ENCODE data around the gene NUP58.
A peak's percentile ranks its signal among the peaks of the same experiment; 100 is the strongest.

The NUP58 gene, protein sequence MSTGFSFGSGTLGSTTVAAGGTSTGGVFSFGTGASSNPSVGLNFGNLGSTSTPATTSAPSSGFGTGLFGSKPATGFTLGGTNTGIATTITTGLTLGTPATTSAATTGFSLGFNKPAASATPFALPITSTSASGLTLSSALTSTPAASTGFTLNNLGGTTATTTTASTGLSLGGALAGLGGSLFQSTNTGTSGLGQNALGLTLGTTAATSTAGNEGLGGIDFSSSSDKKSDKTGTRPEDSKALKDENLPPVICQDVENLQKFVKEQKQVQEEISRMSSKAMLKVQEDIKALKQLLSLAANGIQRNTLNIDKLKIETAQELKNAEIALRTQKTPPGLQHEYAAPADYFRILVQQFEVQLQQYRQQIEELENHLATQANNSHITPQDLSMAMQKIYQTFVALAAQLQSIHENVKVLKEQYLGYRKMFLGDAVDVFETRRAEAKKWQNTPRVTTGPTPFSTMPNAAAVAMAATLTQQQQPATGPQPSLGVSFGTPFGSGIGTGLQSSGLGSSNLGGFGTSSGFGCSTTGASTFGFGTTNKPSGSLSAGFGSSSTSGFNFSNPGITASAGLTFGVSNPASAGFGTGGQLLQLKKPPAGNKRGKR

DNA sequence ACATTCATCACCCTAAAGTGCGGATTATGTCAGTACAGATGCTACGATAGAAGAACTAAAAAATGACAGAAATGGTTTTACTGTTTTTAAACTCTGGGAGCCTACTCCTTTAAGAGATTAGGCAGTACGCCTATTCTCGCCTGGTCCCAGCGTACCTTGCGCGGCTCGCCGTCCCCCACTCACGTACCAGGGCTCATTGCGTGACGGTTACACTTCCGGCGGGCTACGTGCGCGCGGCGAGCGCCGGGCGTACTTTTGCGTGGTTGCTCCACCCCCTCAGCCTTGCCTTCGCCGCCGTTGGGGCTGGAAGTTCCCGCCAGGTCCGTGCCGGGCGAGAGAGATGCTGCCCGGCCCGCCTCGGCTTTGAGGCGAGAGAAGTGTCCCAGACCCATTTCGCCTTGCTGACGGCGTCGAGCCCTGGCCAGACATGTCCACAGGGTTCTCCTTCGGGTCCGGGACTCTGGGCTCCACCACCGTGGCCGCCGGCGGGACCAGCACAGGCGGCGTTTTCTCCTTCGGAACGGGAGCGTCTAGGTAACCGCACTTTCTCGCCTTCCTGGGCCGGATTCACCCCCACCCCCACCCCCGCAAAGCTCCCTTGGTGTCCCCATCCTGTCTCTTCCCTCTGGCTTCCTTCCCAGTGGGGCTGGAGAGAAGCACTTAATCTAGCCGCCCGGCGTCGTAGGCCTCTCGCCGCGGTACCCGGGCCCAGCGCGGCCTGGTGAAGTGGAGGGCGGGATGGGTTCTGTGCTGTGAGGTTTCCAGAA is at the start of gene NUP58:
Gene NUP58, plus strand, starts transcription at position 279 of the 767 bp plus-strand sequence. Its CDS starts 149 bp downstream, at position 428.
- peak; percentile 90 to 91 for DNase-seq (ENCODE audit: low read depth in 2 of 2)

DNA sequence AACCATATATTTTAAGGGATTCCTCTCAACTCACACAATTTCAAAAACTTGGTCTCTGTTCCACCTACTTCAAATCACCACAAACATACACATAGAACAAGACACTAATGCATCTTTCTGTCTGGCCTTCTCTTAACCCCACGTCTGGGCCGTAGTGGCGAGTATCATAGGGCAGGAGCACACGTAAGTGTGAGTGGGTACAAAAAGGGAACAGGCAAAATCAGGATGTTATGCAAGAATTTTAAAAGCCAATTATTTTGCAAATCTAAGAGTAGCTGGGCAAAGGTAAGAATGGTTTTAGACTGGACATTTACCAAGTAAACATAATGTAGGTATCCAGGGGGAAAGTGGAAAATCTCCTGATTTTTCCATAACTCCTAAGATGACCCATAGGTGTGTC is 49.2 kb upstream of the NUP58 start:
- no peak for DNase-seq (ENCODE audit: low read depth in 2 of 2)

DNA sequence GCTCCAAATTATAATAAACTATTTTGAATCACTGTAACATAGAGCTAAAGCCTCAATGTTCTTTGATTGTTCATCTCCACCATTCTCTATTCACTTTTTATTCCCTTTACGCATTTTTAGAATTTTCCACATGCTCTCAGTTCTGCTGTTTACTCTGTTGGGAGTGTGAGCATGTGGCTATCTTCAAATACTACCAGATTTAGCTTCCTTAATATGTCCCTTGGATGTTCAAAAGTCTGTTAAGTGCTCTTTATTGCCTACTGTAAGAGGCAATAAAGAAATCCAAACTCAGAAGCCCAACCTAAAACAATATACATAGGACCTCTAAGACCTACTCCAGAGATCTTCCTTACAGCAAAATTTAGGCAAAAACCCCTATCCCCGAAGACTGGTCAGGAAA is 48.7 kb upstream of the NUP58 start:
- no peak for DNase-seq (ENCODE audit: low read depth in 2 of 2)

DNA sequence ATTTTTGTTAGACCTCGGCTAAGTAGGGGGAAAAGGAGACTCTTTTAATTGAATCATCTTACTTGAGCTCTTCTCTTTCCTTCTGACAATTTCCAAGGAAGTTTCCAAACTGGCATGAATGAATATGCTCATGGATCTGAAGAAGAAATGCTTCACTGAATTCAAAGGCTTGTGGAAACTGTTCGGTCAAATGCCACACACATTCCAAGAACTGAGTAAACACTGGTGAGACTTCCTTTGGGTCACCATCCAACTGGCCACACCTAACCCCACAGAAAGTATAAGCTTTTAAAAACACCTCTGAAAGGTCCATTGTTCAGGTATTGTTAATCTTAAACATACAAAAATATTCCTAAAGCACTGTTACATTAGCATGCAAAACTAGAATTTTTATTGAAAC is 47.7 kb upstream of the NUP58 start:
- DNase-seq (ENCODE audit: low read depth in 2 of 2), result no peak

DNA sequence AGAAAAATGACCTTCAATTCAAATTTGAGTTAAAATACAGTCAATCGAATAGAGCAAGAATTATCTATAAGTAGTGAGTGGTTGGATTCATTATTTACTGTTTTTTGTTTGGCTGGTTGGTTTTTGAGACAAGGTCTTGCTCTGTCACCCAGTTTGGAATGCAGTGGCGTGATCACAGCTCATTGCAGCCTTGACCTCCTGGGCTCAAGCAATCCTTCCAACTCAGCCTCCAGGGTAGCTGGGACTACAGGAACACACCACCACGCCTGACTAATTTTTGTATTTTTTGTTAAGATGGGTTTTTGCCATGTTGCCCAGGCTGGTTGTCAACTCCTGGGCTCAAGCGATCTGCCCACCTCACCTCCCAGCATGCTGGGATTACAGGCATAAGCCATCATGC is 39.2 kb upstream of the NUP58 start:
- DNase-seq (ENCODE audit: low read depth in 2 of 2), result no peak

DNA sequence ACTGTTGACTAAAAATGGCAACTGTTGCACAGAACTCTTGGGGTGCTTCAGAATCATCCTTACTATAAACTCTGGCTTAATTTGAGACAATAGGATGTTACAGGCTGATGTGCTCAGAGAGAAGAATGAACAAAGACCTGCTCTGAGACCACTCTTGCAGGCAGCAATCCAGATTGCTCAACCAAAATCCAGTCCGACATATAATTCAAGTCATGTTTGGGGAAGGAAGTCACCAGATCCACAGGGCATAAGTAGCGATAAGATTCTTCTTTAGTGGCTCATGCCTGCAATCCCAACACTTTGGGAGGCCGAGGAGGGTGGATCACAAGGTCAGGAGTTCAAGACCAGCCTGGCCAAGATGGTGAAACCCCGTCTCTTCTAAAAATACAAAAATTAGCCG is 34.7 kb upstream of the NUP58 start:
- DNase-seq (ENCODE audit: low read depth in 2 of 2), result no peak

DNA sequence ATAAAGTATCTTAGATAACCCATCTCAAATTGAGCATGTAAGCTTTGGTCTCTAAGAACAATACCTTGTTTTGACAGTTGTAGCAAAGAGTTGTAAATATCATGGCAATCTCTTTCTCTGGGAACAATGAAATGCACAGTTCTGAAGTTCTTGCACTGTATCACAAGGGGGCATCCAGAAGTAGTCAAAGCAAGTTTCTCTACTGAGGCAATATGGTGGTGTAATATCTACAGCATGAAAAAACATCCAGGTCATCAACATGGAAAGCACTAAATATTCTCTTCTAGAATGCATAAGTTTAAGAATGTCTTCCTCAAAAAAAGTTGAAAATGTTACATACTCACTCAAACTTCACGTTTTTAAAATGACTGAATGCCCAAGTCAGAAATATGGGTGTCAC is 33.7 kb upstream of the NUP58 start:
- no peak for DNase-seq (ENCODE audit: low read depth in 2 of 2)

DNA sequence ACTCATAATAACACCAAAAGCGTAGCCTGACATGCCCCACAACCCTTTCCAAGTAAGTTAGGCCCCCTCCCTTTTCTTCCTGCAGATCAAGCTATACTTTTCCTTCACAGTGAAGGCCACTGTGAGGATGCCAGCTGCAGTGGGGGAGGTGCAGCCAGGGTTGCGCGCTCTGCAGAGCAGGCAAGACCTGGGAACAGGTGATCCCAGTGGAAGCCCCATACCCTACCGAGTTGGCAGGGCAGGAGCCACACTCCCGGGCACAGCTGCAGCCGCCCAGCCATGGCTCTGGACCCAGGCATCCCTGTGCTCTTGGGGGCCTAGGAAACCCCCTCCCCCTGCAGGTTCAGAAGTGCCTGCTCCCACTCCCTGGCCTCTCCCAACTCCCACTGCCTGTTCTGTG is 32.9 kb upstream of the NUP58 start:
- no peak for DNase-seq (ENCODE audit: low read depth in 2 of 2)

DNA sequence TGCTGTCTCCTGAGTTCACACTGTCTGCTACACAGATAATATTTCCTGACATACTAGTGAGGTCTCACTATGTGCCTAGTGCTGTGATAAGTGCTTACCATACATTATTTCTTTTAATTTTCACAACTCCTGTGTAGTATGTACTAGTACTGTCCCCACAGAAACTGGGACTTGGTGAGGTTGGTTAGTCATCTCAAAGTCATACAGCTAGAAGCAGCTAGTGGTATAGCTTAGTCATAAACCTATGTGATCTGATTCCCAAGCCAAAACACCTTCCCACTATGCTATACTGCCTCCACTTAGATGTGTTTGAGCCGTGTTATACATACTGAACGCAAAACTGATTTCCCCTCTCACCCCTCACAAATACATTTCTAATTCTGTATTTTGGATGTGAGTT is 24.7 kb upstream of the NUP58 start:
- no peak for DNase-seq (ENCODE audit: low read depth in 2 of 2)

DNA sequence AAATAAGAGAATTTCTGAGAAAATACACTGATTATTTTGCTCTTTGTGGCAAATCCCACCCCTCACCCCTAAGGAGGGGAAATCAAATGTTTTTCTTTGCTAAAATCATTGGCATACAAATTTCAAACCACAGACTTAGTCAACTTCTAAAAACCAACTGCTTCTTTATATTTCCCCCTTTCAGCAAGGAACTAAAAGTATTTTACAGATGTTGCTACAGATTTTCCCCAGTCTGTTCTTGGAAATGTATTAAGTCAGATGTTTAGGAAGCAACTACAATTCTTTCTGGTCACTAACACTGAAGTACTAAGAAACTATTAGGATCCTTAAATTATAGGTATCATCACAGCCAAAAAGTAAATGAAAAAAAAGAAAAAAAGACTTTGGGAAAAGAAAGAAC is 21.0 kb upstream of the NUP58 start:
- DNase-seq (ENCODE audit: low read depth in 2 of 2), result no peak

DNA sequence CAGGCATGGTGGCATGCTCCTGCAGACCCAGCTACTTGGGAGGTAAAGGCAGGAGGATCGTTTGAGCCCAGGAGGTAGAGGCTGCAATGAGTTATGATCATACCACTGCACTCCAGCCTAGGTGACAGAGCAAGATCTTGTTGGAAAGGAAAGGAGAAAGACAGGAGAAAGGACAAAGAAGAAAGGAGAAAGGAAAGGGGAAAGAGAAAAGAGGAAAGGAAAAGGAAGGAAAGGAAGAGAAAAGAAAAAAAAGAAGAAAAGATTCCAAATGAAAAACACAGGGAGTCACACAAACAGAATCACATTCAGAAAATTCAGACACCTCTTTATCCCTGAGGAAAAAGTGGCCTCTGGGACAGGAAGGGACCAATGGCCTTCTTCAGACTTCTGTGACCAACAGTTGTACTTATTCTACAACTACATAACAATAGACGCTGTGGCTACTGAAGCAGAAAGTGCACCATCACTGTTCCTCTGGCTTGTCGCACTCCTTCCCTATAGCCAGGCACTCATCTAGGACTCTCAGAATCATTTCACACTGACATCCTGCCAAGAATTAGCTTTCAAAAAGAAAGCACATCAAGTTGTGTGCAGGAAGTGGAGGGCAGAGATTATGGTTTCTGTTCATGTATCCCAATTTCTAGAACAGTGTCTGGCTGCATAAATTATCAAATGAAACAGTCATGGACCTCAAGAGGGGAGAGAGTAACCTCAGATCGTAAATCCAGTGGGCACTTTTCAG is 20.1 kb upstream of the NUP58 start:
- no peak for DNase-seq (ENCODE audit: low read depth in 2 of 2)

DNA sequence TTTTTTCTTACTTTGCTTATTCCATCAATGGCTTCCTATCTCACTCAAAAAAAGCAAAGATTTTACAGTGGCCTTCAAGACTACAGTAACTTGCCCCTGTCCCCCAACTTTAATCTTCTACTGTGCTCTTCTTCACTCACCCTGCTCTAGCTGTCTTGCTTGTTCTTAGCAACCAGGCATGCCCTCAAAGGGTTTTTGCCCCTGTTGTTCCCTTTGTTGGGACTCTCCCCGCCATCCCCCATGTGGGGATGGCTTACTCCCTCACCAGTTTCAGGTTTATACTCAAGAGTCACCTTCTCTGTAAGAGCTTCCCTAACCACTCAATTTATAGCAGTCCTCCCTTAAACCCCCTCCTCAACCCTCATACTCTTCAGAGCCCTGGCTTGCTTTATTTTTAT is 19.5 kb upstream of the NUP58 start:
- no peak for DNase-seq (ENCODE audit: low read depth in 2 of 2)

DNA sequence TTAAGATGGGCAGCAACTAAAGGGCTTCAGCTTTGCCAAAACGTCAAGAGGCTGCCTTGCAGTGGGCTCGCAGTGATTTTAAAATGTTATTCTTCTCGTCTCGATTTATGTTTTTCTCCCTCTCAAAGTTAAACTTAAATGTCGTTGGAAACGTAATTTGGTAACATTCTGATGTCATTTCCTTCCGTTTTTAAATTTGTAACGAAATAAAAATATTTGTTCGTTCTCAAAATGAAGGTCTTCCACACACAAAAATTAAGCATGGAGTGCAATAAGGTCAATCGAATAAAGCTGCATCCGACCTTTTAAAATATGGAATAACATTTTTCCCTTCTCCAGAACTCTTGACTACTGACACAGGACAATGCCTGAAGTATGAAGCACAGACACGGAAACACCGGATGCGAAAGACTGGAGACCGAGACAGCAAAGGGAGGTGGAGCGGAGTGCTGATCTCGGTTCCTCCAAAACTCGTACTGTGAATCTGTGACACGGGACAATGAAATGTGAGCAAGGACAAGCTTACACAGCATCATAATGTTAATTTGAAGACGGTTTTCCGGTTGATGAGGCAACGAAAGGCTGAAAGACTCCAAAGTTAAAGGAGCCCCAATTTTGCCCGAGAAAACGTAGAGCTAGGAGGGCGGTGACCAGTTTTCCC is 15.0 kb upstream of the NUP58 start:
- DNase-seq (ENCODE audit: low read depth in 2 of 2), result no peak

DNA sequence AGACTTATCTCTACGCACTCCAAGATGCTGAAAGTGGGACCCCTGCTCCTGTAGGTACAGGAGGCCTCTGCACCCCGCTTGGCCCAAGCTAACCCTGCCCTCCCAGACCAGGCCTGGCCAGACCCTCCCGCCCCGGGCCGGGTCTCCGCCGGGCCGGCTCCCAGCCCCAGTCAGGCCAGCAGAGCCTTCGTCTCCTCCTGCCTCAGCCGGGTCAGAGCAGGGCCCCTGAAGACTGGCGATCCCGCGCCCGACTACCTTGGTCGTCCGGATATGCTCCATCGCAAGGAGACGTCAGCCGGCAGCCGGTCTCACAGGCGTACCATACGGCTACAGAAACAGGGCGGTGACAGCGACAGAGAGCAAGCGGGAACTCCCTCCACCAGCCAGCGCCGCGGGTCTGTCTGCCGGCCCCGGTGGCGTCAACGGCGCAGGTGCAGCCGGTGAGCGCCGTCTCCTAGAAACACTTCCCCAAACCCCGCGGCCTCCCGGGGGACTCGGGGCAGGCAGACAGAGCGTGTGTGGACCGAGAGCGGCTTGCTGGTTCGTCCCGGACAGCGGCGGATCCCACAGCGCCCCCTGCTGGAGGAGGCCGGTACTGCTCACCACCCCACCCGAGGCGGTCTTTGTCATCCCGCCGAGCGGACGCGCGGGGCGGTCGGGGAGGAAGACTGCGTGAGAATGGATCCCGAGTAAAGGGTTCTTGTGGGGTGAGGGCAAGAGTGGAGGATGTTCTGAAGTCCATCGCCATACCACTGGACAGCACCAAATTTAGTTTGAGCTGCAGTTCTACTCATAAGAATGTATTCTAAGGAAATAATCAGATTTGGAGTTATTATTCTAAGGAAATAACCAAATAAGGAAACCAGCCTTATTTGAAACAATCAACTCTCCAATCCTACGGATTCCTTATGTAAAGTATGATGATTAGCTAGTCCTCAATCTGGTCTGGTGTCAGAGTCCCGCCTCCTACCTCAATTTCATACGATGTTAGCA is 14.2 kb upstream of the NUP58 start, which contains the start of gene MTMR6:
Gene MTMR6, minus strand, starts transcription at position 520 of the 993 bp plus-strand sequence. Its CDS starts 241 bp downstream, at position 279.
- DNase-seq (ENCODE audit: low read depth in 2 of 2), result peak; percentile 87 to 89

DNA sequence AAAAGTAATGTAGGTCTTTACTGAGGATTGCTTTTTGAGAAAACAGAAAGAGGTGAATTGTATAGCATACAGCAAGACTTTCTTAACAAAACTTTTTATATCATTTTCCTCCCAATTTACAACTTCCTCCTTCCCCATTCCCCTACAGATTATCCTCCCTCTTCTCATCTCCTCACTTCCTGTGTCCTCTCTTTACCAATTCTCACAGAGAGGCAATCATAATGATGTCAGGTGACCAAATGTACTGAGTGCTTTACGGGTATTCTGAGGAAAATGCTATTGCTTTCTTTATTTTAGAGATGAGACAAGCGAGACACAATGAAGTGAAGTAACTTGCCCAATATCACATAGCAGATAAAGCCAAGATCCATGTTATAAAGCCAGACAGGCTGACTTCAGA is 12.5 kb upstream of the NUP58 start:
- DNase-seq (ENCODE audit: low read depth in 2 of 2), result no peak

DNA sequence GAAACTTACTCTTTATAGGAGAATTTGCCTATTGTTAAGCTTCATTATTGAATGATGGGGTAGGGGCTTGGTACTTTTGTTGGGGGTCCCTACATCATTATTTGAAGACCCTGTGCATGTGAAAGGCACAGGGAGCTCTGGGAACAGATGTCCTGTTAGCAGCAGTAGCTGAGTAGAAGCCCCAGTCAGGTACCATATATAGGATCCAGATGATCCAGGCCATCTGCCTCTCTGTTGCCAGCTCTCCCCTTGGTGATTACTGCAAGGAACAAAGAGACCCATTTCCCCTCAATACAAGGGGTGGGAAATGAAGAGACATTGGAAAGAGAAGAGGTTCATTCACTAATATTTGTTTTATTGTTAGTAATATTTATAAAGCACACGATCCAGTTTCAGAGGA is 9.7 kb upstream of the NUP58 start:
- DNase-seq (ENCODE audit: low read depth in 2 of 2), result no peak

DNA sequence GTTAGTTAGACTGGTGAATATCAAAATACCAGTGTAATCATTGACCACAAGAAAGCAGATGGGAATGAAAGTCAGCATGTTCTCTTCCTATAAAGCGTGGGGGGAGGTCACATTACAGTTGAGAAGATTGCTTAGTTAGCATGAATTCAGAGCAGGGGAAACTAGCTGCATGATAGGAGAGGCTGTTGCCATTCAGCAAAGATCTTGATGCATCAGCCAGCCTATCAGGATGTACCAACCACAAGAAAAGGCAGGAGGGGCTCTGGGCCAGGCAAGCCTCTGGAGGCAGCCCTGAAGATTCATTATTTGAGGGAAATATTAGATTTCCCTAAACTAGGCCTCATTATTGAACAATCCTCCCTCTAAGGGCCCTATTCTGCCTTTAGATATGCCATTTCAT is 9.1 kb upstream of the NUP58 start:
- no peak for DNase-seq (ENCODE audit: low read depth in 2 of 2)

DNA sequence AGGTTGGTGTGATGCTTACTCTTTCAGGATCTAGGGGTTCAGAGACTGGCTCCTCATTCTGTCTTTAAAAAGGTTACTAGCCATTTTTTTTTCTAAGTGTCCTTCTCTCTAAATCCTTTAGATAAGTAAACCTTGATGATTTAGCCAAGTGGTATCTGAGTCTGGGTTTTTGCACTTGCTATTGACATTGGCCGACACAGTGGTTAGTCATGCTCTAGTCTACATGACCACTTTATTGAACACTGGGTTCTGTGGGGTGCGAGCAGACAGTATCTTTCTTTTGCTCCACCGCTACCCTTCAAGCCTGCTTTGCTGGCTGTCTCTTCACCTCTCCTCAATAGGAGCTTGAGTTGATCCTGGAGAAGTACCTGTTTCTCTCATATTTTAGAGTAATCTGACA is 6.2 kb upstream of the NUP58 start:
- no peak for DNase-seq (ENCODE audit: low read depth in 2 of 2)

DNA sequence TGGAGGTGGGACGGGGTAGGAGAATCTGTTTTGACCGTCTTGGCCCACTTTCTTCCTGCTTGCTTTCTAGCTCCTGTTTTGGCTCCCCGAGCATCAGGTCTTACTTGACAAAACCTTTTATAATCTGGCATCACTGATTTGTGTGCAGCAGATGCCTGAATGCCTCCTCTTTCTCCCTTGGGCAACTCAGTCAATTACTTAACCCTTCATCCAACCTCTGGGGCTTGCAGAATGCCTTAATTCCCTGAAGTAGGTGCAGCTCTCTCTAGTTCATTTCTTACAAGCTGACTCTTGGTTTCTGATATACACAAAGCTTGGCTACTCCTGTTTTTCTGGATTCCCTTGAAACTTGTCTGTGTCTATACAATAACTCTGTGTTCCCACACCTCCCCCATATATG is 5.7 kb upstream of the NUP58 start:
- DNase-seq (ENCODE audit: low read depth in 2 of 2), result no peak

DNA sequence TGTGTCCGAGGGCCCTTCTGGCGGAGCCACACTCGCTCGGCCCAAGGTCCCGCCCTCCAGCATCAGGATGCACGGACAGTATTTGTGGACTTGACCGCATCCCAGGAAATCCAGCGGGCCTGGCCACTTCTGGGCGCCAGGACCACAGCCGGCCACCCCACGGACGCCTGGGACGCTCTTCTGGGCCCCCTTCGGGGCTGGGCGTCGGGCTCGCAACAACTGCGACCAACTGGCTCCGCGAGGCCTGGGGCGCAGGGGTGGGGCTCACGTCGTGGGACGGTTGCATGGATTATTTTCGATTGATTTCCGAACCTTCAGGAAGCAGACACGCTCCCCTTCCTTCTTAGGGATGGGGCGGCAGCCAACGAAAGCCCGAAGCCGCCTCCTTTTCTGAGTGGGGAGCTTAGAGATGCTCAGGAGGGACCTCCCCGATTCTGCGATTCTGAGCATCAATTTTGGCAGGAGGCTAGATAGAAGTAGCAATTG is 521 bp upstream of the NUP58 start:
- DNase-seq (ENCODE audit: low read depth in 2 of 2), result no peak

Measured in stimulated activated CD4-positive, alpha-beta T cell treated with anti-CD3 and anti-CD28 coated beads, Interleukin-15, amount 100 ng/mL, for 48 hours (primary cell).